HG03442 (cell line): ENCODE results near the gene DNAJA3.

Experiments
- ATAC-seq: cut with Tn5 transposase; IDR thresholded peaks from one replicate; pipeline ENCODE4 v1.9.1; 2021; ENCODE audit warnings: mild to moderate bottlenecking, moderate library complexity; ENCODE audit not compliant: unreplicated experiment

Gene DNAJA3

GRCh38 chr16:4501071-4501478, 75.4 kb downstream of the DNAJA3 start:
- no peak for ATAC-seq

- peak; percentile 69 for ATAC-seq
Observed at GRCh38 chr16:4505356-4506147, 79.9 kb downstream of the DNAJA3 start.
